OCI-LY7 (cell line): ENCODE results near the gene STON1.

Experiments
- CTCF ChIP-seq: fragments of 200-600 bp; sonication (generic); conservative IDR thresholded peaks from 2 replicates; pipeline ENCODE4 v1.5.1; 2014; ENCODE audit warnings: mild to moderate bottlenecking, antibody characterized with exemption, low read length, moderate library complexity, mixed read lengths
- EZH2phosphoT487 ChIP-seq: fragments of 200-600 bp; sonication (generic); IDR thresholded peaks from 2 replicates; pipeline ENCODE4 v1.6.1; 2018; ENCODE audit warnings: low read depth, borderline replicate concordance, mild to moderate bottlenecking, mixed run types, antibody characterized with exemption, low read length, moderate library complexity, mixed read lengths

- TF ChIP-seq CTCF (no peak), EZH2phosphoT487 (no peak)
These were observed 46.4 kb upstream of the STON1 start for GRCh38 chr2:48483506-48483905.
